ENCODE results near the gene CYTL1.
"Not testable (repeated sequence)": the region's sequence is repeated elsewhere in the genome, so short reads cannot be mapped to it uniquely, and the experiment has no call there.

CYTL1 gene

DNA sequence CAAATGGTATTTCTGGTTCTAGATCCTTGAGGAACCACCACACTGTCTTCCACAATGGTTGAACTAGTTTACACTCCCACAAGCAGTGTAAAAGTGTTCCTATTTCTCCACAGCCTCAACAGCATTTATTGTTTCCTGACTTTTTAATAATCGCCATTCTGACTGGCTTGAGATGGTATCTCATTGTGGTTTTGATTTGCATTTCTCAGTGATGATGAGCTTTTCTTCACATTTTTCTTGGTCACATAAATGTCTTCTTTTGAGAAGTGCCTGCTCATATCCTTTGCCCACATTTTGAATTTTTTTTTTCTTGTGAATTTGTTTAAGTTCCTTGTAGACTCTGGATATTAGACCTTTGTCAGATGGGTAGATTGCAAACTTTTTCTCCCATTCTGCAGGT is 22.3 kb downstream of the CYTL1 start:
- not testable (repeated sequence) for FAIRE-seq

DNA sequence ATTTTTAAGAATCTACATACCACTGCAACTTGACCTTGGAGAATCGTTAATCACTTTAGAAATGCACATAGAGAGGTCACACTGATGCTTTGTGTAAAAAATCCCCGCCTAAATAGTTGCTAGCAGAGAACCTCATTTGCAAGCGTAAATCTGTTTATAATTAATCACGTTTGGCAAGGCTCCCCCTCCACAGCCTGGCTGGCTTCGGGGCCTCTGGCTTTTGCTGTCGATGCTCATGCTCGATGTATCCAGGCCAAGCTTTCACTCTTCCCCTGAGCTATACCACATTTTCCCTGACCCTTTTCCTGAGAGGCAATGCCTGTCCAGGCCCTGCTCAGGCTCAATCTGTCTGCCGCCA is 23.4 kb downstream of the CYTL1 start:
- no peak for FAIRE-seq

DNA sequence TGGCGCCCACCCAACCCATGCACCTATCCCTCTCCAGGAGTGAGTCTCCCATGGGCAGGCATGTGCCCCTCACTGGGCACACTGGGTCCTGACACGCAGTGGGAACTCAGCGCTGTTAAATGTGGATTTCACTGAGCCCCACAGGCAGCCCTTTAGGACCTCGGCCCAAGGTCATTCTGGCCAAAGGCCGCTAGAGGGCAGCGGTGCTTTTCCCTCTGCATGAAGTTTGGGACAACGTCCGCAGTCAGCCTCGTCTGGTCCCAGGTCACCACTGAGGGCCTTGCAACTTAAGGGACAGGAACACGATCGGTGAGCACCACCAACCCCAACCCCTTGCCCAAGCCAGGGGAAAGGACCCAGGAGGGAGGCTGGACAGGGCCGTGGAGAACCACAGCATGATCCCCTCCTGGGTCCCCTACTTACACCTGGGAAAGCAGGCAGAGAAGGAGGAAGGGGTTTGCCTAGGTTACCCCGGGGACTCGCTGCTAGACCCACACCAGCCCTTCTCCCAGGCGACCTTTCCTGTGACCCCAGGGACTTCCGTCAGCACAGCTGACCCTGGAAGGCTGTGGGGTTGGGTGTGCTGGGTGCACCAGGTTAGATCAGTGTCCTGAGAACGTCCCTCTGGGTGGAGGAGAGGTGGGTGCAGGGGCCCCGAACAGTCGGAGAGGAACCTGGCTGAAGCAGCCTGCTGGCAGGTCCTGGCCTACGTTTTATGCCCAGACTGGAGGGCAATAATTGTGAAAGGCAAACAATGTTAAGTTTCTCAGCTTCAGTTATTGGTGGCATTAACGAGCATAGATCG is 24.0 kb downstream of the CYTL1 start:
- FAIRE-seq, result no peak

DNA sequence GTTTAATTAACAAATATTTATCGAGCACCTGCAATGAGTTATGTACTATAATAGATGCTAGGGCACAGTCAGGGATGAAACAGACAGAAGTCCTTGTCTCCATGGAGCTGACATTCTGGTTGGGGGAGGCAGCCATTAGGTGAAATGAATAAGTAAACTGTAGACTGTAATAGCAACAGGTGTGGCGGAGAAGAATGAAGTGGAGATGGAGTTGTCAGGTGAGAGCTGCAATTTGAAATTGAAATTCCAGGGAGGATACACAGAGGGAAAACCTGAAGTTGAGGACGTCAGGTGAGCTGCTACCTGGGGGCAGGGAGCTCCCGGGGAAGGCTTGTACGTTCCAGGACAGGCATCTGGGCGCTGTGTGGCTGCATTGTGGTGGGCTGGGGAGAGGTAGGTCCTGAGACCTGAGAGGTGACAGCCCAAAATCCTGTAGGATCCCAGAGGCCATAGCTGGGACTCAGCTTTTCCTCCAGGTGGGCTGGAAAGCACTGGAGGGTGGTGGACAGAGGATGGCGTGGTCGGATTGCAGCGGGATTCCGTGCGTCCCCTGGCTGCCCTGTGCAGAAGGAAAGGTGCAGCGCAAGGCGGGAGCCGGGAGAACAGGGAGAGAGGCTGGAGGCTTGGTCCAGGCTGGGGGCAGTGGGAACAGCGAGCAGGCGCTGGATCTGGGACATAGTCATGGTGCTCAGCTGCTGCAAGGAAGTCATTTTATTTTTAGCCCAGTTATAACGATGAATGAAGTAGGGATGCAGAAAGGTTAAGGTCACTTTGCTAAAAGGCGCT is 24.8 kb downstream of the CYTL1 start:
- no peak for FAIRE-seq

DNA sequence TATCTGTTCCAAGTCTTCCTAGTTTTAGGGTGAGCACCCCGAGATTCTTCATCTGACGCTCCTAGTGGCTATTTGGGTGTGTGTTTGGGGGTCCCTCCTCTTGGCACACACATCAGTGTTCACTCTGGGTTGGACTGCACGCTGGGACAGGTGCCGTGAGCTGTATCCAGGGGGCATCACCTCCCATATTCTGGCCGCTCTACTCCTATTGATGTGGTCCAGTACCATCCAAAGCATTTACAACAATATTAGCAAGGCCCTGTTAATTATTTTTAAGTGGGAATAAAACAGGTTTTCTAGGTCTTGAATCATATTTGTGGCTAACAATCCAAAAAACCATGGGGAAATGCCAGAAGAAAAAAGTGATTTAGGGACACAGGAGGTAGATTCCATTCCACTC is 26.4 kb downstream of the CYTL1 start:
- FAIRE-seq, result no peak

DNA sequence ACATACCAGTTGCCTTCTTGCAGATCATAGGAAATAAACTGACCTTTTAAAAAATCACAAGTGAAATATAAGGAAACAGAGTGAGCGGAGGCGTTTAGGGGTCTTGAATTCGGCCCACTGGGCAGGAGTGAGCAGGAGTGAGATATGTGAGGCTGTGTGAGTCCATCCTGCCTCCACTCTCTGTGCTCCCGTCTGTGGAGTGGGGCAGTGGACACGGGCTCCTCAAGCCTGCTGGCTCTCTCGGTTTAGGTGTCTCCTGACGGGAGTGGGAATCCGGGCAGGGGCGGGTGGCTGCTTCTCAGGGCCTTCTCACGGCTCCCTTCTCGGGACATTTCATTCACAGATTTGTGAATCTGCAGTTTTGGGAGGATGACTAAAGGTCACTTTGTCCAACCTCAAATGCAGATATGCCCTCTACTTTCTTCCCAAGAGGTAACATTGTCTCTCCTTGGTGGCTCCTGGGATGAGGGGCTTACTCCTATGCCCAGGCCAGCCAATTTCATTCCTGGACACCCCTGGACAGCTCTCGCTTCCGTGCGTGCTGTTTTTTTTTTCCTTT is 27.6 kb downstream of the CYTL1 start:
- no peak for FAIRE-seq

DNA sequence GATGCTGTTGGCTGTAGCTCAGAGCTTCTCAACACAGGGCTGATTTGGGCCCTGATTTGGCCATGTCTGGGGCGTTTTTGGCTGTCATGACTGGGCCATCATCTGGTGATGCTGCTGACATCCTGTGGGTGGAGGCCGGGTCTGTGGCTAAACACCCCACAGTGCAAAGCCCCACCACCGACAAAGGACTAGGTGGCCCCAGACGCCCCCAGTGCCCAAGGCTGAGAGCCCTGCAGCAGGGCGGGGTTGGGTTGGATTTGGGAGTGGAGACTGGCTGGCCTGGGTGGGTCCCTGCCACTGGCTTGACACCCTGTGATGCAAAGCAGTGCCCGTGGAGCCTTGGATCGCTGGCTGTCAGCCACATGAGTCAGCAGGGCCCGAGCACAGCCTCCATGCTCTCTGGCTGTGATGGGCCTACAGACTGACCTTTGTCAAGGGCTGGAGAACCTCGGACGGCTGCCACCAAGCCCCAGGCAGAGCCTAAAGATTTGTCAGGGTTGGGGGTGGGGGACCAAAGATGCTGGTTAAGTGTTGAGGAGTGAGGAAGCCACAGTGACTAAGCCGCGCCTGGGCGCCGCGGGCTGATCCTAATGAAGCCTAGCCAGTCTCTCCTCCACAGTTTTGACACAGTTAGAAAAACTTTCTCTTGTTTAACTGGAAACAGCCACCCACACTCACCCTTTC is 28.3 kb downstream of the CYTL1 start:
- no peak for FAIRE-seq

DNA sequence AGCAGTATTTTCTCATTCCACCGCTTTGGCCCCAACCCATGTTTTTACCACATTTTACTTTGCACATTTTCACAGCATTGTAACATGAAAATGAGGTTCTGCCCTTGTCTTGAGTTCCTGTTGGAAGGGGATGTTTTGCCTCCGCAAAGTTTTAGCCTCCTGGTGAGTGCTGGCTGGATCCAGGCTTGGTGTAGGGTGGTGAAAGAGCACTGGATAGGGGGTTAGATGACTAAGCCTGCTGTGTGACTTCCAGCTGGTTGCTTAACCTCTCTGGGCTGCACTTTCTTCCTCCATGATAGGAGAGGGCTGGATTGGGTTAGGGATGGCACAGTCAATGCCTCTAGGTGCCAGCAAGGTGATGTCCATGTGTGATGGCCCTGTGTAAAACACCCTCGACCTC is 28.9 kb downstream of the CYTL1 start:
- FAIRE-seq, result no peak

DNA sequence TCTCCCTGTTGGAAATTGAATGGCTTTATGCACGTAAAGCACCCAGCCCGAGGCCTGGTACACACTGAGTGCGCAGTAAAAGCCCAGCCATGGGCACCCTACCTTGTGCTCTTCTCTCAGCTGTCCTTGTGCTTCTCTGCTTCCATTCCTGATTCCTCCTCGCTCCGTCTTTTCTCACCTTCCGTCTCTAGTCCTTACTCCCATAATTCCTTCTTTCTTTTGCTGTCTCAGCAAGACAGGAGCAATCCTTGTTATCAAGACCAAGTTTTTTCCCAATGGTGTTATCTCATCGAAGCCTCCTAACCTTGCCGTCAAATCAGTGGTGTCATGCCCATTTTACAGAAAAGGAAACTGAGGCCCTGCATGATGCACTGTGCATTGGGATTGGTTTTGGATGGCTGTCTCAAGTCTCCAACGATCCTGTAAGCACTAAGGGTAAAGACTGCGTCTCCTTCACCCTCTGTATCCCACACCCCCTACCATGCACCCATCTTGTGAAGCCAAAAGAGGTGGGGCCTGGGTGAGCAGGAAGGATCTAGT is 30.1 kb downstream of the CYTL1 start:
- no peak for FAIRE-seq

DNA sequence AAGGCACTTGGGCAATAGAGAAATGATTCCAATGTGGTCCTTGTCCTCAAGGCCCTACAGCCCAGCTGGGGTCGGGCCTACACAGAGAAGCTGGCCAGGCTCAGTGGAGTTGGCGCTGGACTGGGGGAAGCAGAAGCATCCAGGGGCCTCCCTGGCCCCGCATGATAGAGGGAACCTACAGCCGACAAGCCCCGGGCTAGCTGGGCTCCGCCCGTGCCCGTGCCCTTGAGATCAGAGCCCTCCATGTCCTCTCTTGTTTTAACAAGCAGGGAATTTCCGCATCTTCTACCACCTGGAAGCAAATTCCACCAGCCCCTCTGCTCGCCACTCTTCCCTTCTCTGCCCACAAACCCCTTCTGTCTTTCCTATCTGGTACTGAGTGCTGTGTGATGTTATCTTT is 31.6 kb downstream of the CYTL1 start:
- no peak for FAIRE-seq

DNA sequence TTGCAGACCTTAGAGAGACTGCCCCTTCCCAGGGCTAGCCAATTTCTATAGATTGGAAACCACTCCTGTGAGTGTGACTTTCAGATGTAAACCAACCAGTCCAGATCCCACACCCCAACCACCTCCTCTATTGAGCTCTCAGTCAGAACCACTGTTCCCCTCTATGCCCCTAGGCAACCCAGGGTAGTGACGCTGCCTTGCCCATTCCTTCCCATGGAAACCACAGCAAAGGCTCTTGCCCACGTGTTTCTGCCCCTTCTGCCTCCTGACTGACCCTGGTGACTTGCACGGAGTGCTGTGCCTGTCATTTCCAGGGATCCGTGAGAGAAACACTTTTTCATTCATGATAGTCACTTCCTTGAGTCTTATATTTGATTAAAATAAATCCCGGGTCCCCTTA is 32.4 kb downstream of the CYTL1 start:
- FAIRE-seq, result no peak

DNA sequence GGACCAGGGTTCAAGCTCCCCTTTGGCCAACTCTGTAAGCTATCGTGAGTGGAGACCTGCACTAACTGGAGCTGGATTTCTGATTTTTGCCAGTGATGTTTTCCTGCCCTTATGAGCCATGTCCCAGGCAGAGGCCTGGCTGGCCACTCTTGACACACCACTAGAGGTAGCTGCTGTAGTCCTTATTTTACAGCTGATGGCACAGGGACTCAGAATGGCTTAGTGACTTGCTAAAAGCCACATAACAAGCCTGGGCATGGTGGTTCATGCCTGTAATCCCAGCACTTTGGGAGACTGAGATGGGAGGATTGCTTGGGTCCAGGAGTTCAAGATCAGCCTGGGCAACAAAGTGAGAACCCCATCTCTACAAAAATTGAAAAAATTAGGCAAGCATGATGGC is 33.4 kb downstream of the CYTL1 start:
- no peak for FAIRE-seq

DNA sequence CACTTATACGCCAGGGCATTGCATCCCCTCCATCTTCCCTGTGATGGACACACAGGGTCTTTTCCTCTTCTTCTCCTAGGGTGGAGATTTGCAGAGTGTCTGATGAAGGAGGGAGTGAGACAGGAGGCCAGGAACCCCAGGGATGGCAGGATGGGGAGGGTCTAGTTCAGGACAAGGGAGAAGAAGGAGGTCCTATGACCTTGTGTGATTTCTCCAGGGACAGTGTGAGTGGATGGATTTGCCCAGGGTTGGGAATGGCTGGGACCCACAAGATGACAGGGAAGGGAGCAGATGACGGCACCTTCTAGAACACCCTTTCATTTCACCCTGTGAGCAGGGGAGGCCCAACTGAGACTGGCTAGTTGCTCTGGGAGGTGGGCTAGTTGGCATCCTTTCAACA is 34.2 kb downstream of the CYTL1 start:
- no peak for FAIRE-seq

DNA sequence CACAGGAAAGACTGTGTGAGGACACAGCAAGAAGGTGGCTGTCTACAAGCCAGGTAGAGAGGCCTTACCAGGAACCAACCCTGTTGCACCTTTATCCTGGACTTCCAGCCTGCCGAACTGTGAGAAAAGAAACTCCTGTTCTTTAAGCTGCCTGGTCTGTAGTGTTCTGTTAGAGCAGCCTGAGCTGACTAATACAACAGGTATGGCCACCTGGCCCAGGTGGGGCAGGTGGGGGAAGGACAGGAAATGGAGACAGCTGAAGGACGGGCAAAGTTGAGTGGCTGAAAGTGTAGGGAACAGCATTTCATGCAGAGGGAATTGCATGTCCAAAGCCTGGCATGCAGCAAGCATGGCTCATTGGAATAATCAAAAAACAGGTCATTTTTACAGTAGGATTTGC is 35.1 kb downstream of the CYTL1 start:
- FAIRE-seq, result no peak

DNA sequence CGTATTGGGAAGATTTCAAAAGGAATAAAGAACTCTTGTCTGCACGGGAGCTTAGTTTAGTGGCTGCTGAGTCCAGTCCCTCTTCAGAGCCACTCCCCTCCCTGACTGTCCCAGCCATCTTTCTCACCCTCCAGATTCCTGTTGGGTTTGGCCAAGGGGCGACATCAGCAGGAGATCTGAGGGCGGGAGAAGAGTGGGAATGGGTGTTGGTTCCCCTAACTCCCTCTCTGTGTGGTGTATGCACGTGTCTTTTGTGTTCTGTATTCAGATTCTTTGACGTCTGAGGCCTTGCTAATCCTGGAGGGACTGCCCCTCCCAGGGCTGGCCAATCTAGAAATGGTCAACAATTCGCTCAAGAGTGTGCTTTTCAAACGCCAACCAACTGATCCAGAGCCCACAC is 37.4 kb downstream of the CYTL1 start:
- FAIRE-seq, result no peak

DNA sequence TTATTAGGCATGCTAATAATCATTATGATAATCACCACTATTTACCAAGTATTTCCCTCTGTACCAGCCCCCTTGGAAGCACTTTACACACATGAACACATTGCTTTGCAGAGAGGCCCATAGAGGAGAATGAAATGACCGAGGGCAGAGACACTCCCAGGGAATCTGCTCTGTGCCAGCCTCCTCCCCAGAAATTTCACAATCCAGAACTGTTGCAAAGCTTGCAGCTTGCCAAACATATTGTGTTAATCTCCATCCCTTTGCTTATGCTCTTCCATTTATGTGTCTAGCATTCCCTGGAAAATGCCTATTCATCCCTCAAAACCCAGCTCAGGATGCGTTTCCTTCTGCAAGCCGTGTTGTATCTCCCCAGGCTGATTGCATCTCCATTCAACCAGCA is 37.8 kb downstream of the CYTL1 start:
- no peak for FAIRE-seq

DNA sequence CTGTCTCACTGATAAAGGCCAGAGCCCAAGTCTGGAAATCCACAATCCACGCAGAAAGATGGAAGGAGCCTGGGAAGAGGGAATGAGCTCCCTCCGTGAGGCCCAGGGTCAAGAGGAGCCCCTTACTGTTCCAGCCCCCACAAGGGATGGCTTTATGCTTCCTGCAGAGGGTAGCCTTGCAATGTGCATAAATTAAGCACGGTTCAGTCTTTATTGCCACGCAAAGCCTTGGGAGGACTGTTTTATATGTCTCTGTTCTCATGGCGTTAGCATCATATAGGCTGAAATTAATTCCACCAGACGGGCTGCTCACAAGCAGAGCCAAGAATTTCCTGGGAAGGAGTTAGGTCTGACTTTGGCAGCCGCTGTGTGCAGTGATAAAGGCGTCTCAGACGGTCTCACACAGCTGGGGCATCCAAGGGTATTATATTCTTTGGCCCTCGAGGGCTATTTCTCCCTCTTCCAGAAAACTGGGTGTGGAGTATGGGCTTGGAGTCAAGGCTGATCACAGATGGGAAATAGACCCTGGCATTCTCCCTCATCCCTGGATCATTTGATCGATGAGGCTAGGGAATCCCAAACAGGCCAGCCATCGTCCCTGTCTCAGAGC is 38.5 kb downstream of the CYTL1 start:
- FAIRE-seq, result no peak

DNA sequence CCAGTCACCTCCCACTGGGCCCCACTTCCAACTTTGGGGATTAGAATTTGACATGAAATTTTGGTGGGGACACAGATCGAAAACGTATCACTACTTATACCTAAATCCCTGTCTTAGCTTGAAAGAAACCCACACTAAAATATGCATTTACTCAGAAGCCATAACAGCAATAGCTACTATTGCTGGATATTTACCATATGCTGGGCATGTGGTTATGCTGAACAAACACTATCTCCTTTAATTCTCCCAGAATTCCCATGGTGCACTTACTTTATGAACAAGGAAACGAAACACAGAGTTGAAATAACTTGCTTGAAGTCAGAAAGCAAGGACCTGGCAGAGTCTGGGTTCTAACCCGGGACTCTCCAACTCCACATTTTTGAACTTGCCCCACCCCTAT is 39.3 kb downstream of the CYTL1 start:
- no peak for FAIRE-seq

DNA sequence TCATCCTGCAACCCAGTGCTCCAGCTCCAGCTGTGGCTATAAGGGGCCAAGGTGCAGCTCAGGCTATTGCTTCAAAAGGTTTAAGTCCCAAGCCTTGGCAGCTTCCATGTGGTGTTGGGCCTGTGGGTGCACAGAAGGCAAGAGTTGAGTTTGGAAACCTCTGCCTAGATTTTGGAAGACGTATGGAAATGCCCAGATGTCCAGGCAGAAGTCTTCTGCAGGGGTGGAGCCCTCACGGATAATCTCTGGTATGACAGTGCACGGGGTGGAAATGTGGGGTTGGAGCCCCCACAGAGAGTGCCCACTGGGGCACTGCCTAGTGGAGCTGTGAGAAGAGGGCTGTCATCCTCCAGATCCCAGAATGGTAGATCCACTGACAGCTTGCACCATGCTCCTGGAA is 44.5 kb downstream of the CYTL1 start:
- no peak for FAIRE-seq

DNA sequence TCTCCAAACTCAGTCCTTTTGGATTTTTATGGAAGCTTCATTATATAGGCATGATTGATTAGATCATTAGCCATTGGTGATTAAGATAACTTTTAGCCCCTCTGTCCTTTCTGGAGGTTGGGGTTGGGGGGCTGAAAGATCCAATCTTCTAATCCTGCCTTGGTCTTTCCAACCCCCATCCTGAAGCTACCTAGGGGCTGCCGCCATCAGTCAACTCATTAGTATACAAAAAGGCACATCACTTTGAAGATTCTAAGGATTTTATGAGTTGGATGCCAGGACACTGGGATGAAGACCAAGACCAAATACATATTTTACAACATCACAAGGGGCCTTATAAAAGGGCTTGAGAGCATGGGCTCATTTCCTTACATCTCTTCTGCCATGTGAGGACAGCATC is 47.5 kb downstream of the CYTL1 start:
- FAIRE-seq, result no peak

DNA sequence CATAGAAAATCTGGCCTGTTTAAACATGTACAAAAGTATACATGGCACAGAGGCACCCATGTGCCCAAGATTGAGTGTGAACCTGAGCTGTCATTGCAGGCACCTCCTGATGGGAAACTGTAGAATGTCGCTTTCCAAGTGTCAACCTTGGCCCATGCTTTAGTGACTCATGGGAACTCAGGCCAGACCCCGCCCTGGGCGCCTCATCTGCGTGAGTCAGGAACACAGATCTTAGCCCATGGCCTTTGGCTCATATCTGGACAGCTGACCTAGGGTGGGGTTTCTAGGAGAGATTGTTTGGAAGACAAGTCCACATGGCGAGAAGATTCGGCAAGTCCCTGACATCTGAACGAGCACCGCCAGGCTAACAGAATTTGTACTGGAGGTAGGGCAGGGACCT is 50.0 kb downstream of the CYTL1 start:
- FAIRE-seq, result no peak

DNA sequence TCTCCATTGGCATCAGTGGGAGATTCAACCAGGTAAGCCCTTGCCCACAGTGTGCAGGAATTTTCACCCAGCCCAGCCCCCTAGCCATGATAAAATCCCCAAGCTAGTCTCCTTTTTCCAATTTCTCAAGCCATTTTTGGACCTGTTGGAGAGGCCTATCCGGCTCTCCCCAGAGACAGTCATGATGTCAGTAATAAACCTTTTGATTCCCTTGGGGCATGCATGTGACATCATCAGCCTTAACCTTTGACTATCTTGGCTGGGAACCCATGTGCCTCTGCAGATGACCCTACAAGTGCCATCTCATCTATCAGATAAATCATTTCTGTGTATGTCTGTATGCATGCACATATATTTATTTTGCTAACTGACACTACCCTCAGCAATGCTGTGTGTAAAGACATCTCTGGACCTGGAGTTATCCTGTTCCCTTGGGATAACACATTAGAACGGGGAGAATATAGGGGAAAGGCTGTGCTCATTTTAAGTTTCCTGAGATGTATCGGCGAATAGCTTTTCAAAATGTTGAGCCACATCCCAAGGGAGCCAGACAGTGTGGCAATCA is 51.0 kb downstream of the CYTL1 start:
- no peak for FAIRE-seq
